Measurements from ENCODE around the gene TMTC2.
"Not testable (repeated sequence)": the region's sequence is repeated elsewhere in the genome, so short reads cannot be mapped to it uniquely, and the experiment has no call there.

The TMTC2 gene

GRCh38 chr12:82730953-82731459 lies 44.3 kb downstream of the TMTC2 start:
- no peak for DNase-seq

GRCh38 chr12:82740129-82741000 lies 53.7 kb downstream of the TMTC2 start:
- no peak for DNase-seq

GRCh38 chr12:82745063-82745674 lies 58.5 kb downstream of the TMTC2 start:
- no peak for DNase-seq

DNA sequence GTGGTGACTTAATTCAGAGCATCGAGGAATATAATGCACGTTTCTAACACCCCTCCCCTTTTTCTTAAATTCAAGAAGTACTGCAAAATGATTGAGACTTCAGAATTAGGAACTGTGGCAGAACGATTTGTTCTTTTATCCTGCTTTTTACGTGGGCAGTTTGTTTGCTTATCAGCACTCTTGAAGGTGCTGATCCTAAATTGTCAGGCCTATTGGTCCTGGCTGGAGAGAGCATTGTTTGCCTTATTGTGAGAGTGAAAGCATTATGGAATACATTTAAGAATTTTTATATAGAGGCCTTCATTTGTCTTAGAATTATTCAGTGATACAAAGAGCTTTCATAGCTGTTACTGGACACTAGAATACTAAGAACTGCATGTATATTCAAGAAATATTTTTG lies 59.1 kb downstream of the TMTC2 start:
- no peak for DNase-seq

DNA sequence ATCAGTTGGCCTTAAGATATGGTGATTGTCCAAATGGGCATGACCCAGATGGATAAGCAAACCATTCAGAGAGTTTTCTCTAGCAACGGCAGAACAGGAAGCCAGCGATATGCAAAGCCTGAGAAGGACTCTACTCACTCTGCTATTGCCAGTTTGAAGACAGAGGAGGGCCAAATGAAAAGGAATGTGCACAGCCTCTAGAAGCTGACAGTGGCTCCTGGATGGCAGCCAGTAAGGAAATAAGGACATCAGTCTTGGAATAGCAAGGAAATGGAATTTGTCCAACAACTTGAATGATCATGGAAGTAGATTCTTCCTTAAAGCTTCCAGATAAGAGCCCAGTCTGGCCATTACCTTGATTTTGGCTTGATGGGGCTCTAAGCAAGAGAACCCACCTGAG lies 60.0 kb downstream of the TMTC2 start:
- no peak for DNase-seq

DNA sequence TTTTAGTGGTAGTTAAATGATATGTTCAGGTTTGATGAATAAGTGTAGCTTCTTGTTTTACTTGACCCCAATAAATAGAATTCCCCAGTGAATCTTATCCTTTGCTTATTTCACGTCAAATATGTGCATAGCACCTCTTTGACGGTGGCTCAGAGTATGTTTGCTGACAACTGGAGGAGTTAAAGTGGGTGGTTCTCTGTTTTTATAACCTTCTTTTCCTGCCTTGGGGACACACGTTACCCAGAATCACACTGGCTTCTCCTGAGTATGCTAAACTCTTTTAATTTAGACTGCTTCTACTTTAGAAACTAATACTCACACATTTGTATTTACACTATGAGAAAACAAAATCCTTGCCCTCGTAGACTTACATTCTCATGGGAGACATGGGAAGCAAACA lies 62.3 kb downstream of the TMTC2 start:
- no peak for DNase-seq

DNA sequence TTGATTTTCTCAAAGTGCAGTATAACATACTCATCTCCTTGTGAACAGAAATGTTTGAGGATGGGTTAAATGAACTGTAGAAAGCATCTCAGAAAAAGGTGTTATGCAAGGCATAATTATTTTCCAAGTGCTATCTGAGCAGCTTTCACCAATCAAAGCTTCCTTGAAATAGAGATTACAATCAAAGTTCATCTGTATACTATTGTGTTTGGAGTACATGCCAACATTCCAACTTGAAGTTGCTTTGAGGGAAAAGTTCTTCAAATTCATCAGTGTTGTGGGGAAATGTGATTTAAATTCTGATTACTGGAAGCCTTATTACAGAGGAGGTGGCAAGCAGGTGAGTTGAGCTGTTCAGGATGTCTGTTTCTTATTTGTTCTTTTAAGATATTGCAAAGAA lies 68.2 kb downstream of the TMTC2 start:
- DNase-seq = no peak

DNA sequence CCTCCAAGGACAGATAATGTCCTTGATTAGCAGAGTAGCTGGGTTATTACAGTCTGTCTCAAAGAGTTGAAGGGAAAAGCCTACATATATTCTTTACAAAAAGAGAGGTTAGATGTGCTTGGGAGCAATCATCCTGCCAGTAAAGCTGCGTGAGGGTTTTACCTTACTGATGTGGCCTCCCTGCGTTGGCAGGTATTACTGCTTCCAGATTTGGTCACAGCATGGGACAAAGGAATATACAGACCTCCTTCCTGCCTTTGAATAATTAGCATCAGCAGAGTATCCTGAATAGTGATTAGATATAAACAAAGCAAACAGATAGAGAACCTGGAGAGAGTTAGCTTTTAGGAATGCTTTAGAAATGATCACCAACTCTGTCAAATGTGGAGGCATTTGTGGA lies 69.6 kb downstream of the TMTC2 start:
- DNase-seq = no peak

- no peak for DNase-seq
Observed at GRCh38 chr12:82757059-82757458, 70.4 kb downstream of the TMTC2 start.

DNA sequence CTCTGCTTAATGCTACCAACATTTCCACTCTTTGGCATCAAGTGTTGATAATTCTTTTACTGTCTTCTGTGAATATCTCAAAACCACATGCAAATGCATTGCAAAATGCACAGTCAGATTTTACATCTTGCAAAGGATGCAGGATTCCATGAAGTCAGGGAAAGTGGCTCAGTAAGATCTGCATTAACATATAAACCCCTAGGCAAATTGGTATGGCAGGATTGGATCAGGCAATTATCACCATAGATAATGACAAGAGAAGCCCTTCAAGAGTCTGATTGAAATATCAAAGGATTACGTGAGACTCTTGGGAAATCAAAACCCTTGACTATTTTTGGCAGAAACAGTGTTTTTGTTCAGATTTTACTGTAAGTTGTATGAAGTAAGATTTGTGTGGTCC lies 71.0 kb downstream of the TMTC2 start:
- no peak for DNase-seq

DNA sequence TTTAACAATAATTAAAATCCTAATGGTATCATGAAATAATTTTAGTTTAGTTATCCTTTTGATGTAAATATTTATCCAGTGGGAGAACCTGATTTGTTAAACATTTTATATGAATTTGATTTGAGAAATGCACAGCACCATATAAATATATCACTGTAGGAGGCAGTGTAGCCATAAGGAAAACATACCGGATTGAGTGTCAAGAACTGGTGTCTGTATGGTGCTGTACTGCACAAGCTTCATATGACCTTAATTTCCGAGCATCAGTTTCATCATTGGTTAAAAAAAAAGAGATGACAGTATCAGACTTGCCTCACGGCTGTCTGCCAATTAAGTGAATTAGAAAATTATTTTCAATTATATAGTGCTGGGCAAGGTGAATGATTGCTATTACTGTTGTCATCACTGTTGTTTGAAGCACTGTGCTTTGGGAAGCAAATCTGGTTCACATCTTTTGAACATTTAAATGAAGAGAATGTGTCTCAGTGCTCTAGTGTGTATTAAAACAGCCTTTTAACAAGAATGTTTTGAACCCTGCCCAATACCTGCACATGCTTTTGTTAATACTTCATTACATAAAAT lies 72.1 kb downstream of the TMTC2 start:
- no peak for DNase-seq

- no peak for DNase-seq
Observed at GRCh38 chr12:82760423-82760822, 73.7 kb downstream of the TMTC2 start.

GRCh38 chr12:82765206-82765605 lies 78.5 kb downstream of the TMTC2 start:
- DNase-seq = not testable (repeated sequence)

- no peak for DNase-seq
Observed at GRCh38 chr12:82765971-82766705, 79.4 kb downstream of the TMTC2 start.

DNA sequence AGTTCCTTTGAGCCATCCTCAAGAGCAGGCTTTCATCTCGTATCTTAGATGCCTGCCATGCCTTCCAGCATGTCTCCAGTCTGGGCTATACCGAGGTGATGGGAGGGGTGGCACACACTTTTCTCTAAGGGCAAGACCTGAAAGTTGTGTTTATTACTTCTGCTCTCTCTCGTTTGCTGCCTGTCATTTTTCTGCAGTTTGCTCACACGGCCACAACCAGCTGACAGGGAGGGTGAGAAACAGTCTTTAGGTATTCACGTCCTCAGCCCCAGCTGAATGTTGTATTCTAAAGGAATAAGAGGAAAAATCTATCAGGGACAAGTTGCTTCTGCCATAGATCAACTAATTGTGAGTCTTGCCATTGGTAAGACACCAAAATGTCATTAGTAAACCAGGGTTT lies 88.0 kb downstream of the TMTC2 start:
- DNase-seq = no peak

- no peak for DNase-seq
Observed at GRCh38 chr12:82780517-82780916, 93.8 kb downstream of the TMTC2 start.

DNA sequence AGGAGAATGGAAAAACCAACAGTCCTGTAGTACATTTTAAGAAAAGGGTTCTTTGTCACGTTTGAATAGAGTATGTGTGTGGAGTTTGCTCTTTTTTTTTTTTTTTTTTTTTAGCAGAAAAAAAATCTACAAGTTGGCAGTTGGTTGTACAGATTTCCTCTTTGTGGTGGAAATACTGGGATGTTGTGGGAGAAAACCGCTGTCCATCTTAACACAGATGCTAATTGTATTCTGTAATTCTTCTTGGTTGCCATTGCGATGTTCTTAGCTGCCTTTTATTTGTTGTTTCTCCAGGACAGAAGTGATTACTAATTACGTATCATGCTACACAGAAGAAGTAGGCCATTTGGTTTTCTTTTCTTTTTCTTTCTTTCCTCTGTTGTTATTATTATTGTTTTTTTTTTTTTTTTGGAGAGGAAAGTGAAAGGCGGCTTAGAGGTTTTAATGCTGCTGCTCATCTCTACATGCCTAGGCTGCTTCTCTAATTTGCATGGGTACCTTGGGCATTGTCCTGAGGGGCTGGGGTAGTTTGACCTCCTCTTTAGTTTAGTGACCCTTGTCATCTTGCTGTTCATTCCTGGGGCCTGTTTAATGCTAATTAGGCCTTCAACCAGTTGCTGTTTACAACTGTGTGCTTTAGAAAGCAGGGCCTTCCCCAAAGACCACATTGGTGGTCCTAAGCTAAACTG lies 94.7 kb downstream of the TMTC2 start:
- DNase-seq = no peak

GRCh38 chr12:82783435-82783834 lies 96.7 kb downstream of the TMTC2 start:
- no peak for DNase-seq

DNA sequence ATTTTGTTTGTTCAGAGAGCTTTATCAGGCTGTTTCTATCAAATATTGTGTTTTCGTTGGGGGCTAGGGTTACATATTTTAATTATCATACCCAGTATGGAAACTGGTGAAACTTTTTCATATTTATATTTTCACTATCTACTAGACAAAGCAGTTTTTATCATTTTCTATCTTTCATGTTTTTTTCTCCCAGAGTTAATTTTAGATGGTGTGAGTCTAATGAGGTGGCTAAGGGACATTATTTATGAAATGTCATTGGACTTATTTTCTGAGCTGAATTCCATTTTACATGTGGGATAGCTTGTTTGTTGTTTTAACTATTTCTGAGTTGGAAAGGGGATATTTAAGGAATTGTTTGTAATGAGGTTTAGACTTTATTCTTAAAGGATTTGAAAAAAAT lies 100.3 kb downstream of the TMTC2 start:
- no peak for DNase-seq

DNA sequence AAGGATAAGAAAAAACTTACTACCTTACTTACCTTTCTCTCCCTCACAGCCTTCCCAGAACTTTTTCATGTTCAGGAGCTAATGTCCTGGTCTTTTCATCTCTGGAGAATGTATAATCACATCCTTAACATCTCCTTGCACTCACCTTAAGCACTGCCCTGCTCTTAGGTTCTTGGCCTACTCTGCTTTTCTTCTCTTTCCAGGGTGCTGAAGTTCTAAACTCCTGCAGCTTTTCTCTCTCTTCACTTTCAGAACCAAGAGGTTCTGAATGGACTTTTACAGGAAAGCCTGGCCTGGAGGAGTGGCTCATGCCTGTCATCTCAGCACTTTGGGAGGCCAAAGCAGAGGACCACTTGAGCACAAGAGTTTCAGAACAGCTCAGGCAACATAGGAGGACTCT lies 101.9 kb downstream of the TMTC2 start:
- no peak for DNase-seq

DNA sequence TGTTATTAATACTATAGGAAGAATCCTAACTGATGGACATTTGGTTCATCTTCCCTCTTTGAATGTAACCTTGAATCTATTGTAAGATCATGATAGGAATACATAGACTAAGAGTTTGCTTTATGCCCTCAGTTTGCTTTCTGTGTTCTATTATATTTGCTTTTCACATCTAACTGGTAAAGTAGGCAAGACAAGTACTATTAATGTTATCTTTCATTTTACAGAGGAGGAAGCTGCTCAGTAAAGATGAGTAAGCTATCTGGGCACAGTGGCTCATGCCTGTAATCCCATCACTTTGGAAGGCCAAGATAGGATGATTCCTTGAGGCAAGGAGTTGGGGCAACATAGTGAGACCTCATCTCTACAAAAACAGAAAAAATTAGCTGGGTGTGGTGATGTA lies 103.0 kb downstream of the TMTC2 start:
- no peak for DNase-seq

- DNase-seq = no peak
Observed at GRCh38 chr12:82793751-82794281, 107.1 kb downstream of the TMTC2 start.
